HepG2 (cell line): ENCODE measurements around the gene SNRPB2. TPM values are rescaled to one million over a fixed set of nuclear protein-coding genes. Genes with fewer than 3 reads are reported as not detected.

ENCODE experiments used
- ATAC-seq: fragments of 200-7000 bp; cut with Tn5 transposase; 3 replicates; pipeline ENCODE4 v1.9.1; 2020; ENCODE audit warnings: mild to moderate bottlenecking, moderate library complexity
- BruUV-seq: library from RNA; stranded (reverse); fragments of 400-500 nt; replicated peaks from 2 replicates; lab custom pipeline; 2021; lab: Mats Ljungman, UMichigan
- CTCF ChIA-PET: fragments of 300-600 bp; formaldehyde crosslinking; extraction: SDS; loops from one replicate; lab custom pipeline; 2021; ENCODE audit warnings: low total read pairs, inconsistent platforms, low intra/inter-chr PET ratio; lab: Yijun Ruan, JAX
- POLR2A ChIA-PET: fragments of 350-600 bp; sonication (Branson Sonifier 250); formaldehyde crosslinking; loops from one replicate; lab custom pipeline; 2020; ENCODE audit warnings: antibody characterized with exemption, inconsistent platforms; lab: Yijun Ruan, JAX
- DNase-seq: peaks from one replicate; pipeline ENCODE4 v3.0.0-alpha.2; 2015; ENCODE audit warnings: low spot score
- FAIRE-seq: peaks from 3 replicates; lab custom pipeline; 2011; peaks lifted over from hg19 to GRCh38; lab: Jason Lieb, UNC
- H2AFZ ChIP-seq: one replicate; pipeline ENCODE4 v1.6.1; 2011; ENCODE audit warnings: low read length, inconsistent platforms
- H3K27ac ChIP-seq: fragments of 300-600 bp; 3 replicates; pipeline ENCODE4 v1.8.0; 2011; ENCODE audit warnings: mixed run types, mild to moderate bottlenecking, mixed read lengths, low read length, inconsistent platforms; ENCODE audit not compliant: insufficient read depth; ENCODE audit errors: extremely low read length
- H3K27me3 ChIP-seq, 2 experiments: fragments of 200-600 bp in 1 of 2; 2 replicates in 1 of 2; 3 replicates in 1 of 2; pipeline versions ENCODE4 v1.6.0 to v1.8.0; 2011; ENCODE audit warnings: low read length in 2 of 2, mild to moderate bottlenecking in 2 of 2, moderate library complexity in 2 of 2, inconsistent platforms in 1 of 2; ENCODE audit not compliant: insufficient read depth in 2 of 2, control insufficient read depth in 1 of 2
- H3K36me3 ChIP-seq, 2 experiments: fragments of 200-600 bp in 1 of 2; replicated peaks in 1 of 2; 2 replicates in 1 of 2; 3 replicates in 1 of 2; pipeline versions ENCODE4 v1.5.1 to v1.8.0; 2011; ENCODE audit warnings: low read length in 2 of 2, inconsistent platforms in 1 of 2; ENCODE audit not compliant: insufficient read depth in 2 of 2, control insufficient read depth in 1 of 2
- H3K4me1 ChIP-seq: 2 replicates; pipeline ENCODE4 v1.5.1; 2012; ENCODE audit warnings: low read length, inconsistent platforms; ENCODE audit not compliant: insufficient read depth
- H3K4me2 ChIP-seq: 2 replicates; pipeline ENCODE4 v1.6.0; 2011; ENCODE audit warnings: low read depth, low read length, inconsistent platforms
- H3K4me3 ChIP-seq, 3 experiments: fragments of 200-600 bp in 1 of 3; sonication (generic), shearing (Covaris generic) in 1 of 3; replicated peaks in 1 of 3; 2 replicates each; pipeline ENCODE4 v1.5.1; 2011 to 2016; ENCODE audit warnings: low read length in 3 of 3, inconsistent platforms in 2 of 3, low read depth in 2 of 3, mild to moderate bottlenecking in 2 of 3, control low read depth in 1 of 3, mixed read lengths in 1 of 3; ENCODE audit not compliant: insufficient read depth in 1 of 3
- H3K79me2 ChIP-seq: one replicate; pipeline ENCODE4 v1.6.1; 2011; ENCODE audit warnings: low read length, inconsistent platforms; ENCODE audit not compliant: insufficient read depth
- H3K9ac ChIP-seq: 2 replicates; pipeline ENCODE4 v1.6.0; 2011; ENCODE audit warnings: mild to moderate bottlenecking, low read depth, low read length, inconsistent platforms; ENCODE audit not compliant: insufficient read depth
- H3K9me3 ChIP-seq: 2 replicates; pipeline ENCODE4 v1.5.1; 2012; ENCODE audit warnings: mild to moderate bottlenecking, low read length
- H4K20me1 ChIP-seq: 2 replicates; pipeline ENCODE4 v1.6.0; 2011; ENCODE audit warnings: inconsistent platforms, mild to moderate bottlenecking, low read length, moderate library complexity; ENCODE audit not compliant: insufficient read depth
- CCDC6 ChIP-seq: sonication (generic); formaldehyde crosslinking; IDR thresholded peaks from 2 replicates; pipeline ENCODE4 v1.8.1; 2022; ENCODE audit warnings: mild to moderate bottlenecking, missing genetic modification reagents, moderate library complexity
- CEBPB ChIP-seq: IDR thresholded peaks from 2 replicates; pipeline ENCODE4 v1.6.1; 2011; ENCODE audit warnings: low read depth, low read length, improper control_type of control experiment, borderline replicate concordance
- GTF3A ChIP-seq: sonication (generic); formaldehyde crosslinking; conservative IDR thresholded peaks from 2 replicates; pipeline ENCODE4 v1.4.0; 2020; ENCODE audit warnings: mild to moderate bottlenecking, missing genetic modification reagents
- HNF1B ChIP-seq: sonication (generic); formaldehyde crosslinking; IDR thresholded peaks from 2 replicates; pipeline ENCODE4 v1.5.1; 2020; ENCODE audit warnings: mild to moderate bottlenecking, moderate library complexity, missing genetic modification reagents
- HNRNPK ChIP-seq: fragments of 200-400 bp; formaldehyde crosslinking; IDR thresholded peaks from 2 replicates; pipeline ENCODE4 v1.6.1; 2018; ENCODE audit warnings: low read length, low read depth, moderate library complexity, mild to moderate bottlenecking; ENCODE audit not compliant: poor library complexity, severe bottlenecking
- HNRNPL ChIP-seq: fragments of 200-400 bp; formaldehyde crosslinking; IDR thresholded peaks from 2 replicates; pipeline ENCODE4 v1.6.1; 2017; ENCODE audit warnings: mild to moderate bottlenecking, low read depth, low read length
- JUNB ChIP-seq: sonication (generic); formaldehyde crosslinking; IDR thresholded peaks from 2 replicates; pipeline ENCODE4 v1.8.0; 2022; ENCODE audit warnings: missing genetic modification reagents, mild to moderate bottlenecking, borderline replicate concordance
- KDM4B ChIP-seq: sonication (generic); formaldehyde crosslinking; IDR thresholded peaks from 2 replicates; pipeline ENCODE4 v1.4.0; 2020; ENCODE audit warnings: missing genetic modification reagents
- MZF1 ChIP-seq: sonication (generic); formaldehyde crosslinking; IDR thresholded peaks from 2 replicates; pipeline ENCODE4 v1.8.1; 2023; ENCODE audit warnings: mild to moderate bottlenecking, missing genetic modification reagents, borderline replicate concordance
- PHF8 ChIP-seq: sonication (generic); formaldehyde crosslinking; IDR thresholded peaks from 2 replicates; pipeline ENCODE4 v1.5.0; 2020; ENCODE audit warnings: missing genetic modification reagents
- RFXAP ChIP-seq: sonication (generic); formaldehyde crosslinking; IDR thresholded peaks from 2 replicates; pipeline ENCODE4 v1.4.0; 2020; ENCODE audit warnings: missing genetic modification reagents, borderline replicate concordance
- SIN3B ChIP-seq: fragments of 150-350 bp; IDR thresholded peaks from 2 replicates; pipeline ENCODE4 v1.6.1; 2014; ENCODE audit warnings: low read length
- SNAPC2 ChIP-seq: sonication (generic); formaldehyde crosslinking; IDR thresholded peaks from 2 replicates; pipeline ENCODE4 v1.8.1; 2022; ENCODE audit warnings: mild to moderate bottlenecking, missing genetic modification reagents
- ZMAT3 ChIP-seq: sonication (generic); formaldehyde crosslinking; conservative IDR thresholded peaks from 2 replicates; pipeline ENCODE4 v1.7.0; 2021; ENCODE audit warnings: missing genetic modification reagents
- ZNF136 ChIP-seq: sonication (generic); formaldehyde crosslinking; IDR thresholded peaks from 2 replicates; pipeline ENCODE4 v1.8.1; 2022; ENCODE audit warnings: low read depth, mild to moderate bottlenecking, moderate library complexity, missing genetic modification reagents
- ZNF230 ChIP-seq: sonication (generic); formaldehyde crosslinking; IDR thresholded peaks from 2 replicates; pipeline ENCODE4 v1.4.0; 2020; ENCODE audit warnings: mild to moderate bottlenecking, missing genetic modification reagents
- ZNF441 ChIP-seq: sonication (generic); formaldehyde crosslinking; IDR thresholded peaks from 2 replicates; pipeline ENCODE4 v1.7.0; 2021; ENCODE audit warnings: missing genetic modification reagents, borderline replicate concordance
- ZNF451 ChIP-seq: sonication (generic); formaldehyde crosslinking; IDR thresholded peaks from 2 replicates; pipeline ENCODE4 v1.5.0; 2020; ENCODE audit warnings: mild to moderate bottlenecking, missing genetic modification reagents
- ZNF839 ChIP-seq: sonication (generic); formaldehyde crosslinking; IDR thresholded peaks from 2 replicates; pipeline ENCODE4 v1.4.0; 2020; ENCODE audit warnings: missing genetic modification reagents, mild to moderate bottlenecking, borderline replicate concordance
- WGBS: methylation state at CpG from one replicate; pipeline ENCODE4 v1.1.6; 2017; ENCODE audit warnings: low lambda C conversion rate; 5-methylcytosine and 5-hydroxymethylcytosine counted together
- in situ Hi-C: cut with HindIII; loops from 2 replicates; pipeline ENCODE4 v1.10.0; 2017; ENCODE audit warnings: low pct_unique_long_range_greater_than_20kb; ENCODE audit not compliant: extremely low pct_ligation_motif_present
- intact Hi-C: fragments of 100-400 bp; cut with micrococcal nuclease; formaldehyde crosslinking; loops from one replicate; pipeline ENCODE4 v1.10.0; 2022; ENCODE audit not compliant: unreplicated experiment
- polyA plus RNA-seq, 8 experiments: library from polyadenylated mRNA; depleted of rRNA in 3 of 8; stranded (reverse) in 7 of 8; unstranded in 1 of 8; fragments of >200 nt; fragmentation: Illumina TruSeq in 4 of 8; extraction: Trizol in 4 of 8; gene quantifications; 2 replicates each; pipeline versions ENCODE4 v1.2.1 to v1.2.3, GENCODE V29; 2011 to 2016; ENCODE audit warnings: low read depth in 4 of 8, missing spikeins in 1 of 8, mixed read lengths in 1 of 8; ENCODE audit not compliant: insufficient read depth in 1 of 8
- total RNA-seq, 5 experiments: library from RNA; depleted of rRNA; stranded (reverse); fragments of >200 nt; fragmentation: Illumina TruSeq; extraction: Trizol; gene quantifications; 2 replicates each; pipeline ENCODE4 v1.2.3, GENCODE V29; 2016; ENCODE audit warnings: low read depth in 1 of 5
- TF ChIP-seq, protein P1 (sequence below): sonication (generic); formaldehyde crosslinking; IDR thresholded peaks from 2 replicates; pipeline ENCODE4 v1.4.0; 2020; ENCODE audit warnings: missing genetic modification reagents

The SNRPB2 gene
- total and polyA plus RNA-seq, 2 of the 13 experiments (the other 11 are each of a cell fraction or from before 2014, with no cell fraction given): 107 to 204 TPM

GRCh38 chr20:16761305-16761829 lies 31.5 kb downstream of the SNRPB2 start:
- Histone ChIP-seq H3K79me2 (no peaks in the 10 kb centered on the region), H3K9ac (no peak overlapping the region), H4K20me1 (no peaks in the 10 kb centered on the region), H3K27ac (no peak overlapping the region), H3K9me3 (no peaks in the 10 kb centered on the region), H3K36me3 (no peaks in the 10 kb centered on the region), H3K4me1 (peaks cover 10% of the 10 kb centered on the region; the same call in 1 of the 2 replicates), H3K27me3 (no peaks in the 10 kb centered on the region; a peak in 1 of 5 replicates), H3K4me3 (no peak overlapping the region), H3K4me2 (peak overlapping the region; percentile 19; the same call in 1 of the 2 replicates), H2AFZ (peak overlapping the region; percentile 60)
- peak; percentile 94 for FAIRE-seq
- peak; percentile 77 for DNase-seq
- ChIA-PET CTCF (interaction anchor here (0.7 to 2.2 kb wide), 5 partner anchors 58 to 1053 kb away, joined by 3 to 28 read pairs (median 5); no protein-coding TSS in a partner anchor), POLR2A (no interaction called here)
- intact Hi-C loops (loop anchor here (1.0 kb wide), 5 partner anchors 60 to 1052 kb away; no protein-coding TSS in a partner anchor), in situ Hi-C loops (loop anchor here (5.0 to 10.0 kb wide), 3 partner anchors 64 to 1057 kb away; no protein-coding TSS in a partner anchor)
- no TSS peak for BruUV-seq
- peak; percentile 96 for ATAC-seq
- WGBS: 1% methylated on average over 3 of the region's 3 CpGs
- no peak for TF ChIP-seq ZNF839 (CRISPR knock-in tag)
- TF ChIP-seq CCDC6 (CRISPR knock-in tag): no peak
- no peak for TF ChIP-seq MZF1 (CRISPR knock-in tag)
- TF ChIP-seq HNF1B: no peak
- no peak for TF ChIP-seq ZNF441 (CRISPR knock-in tag)
- no peak for TF ChIP-seq CEBPB
- TF ChIP-seq ZMAT3 (CRISPR knock-in tag): no peak
- TF ChIP-seq HNRNPL: no peak
- 0 out of 2 replicates have a peak, but pooled peaks have one; percentile 56 for TF ChIP-seq KDM4B (CRISPR knock-in tag)
- no peak for TF ChIP-seq JUNB (CRISPR knock-in tag)
- TF ChIP-seq ZNF451 (CRISPR knock-in tag): no peak
- TF ChIP-seq ZNF230 (CRISPR knock-in tag): no peak
- no peak for TF ChIP-seq SNAPC2 (CRISPR knock-in tag)
- TF ChIP-seq, protein P1, sequence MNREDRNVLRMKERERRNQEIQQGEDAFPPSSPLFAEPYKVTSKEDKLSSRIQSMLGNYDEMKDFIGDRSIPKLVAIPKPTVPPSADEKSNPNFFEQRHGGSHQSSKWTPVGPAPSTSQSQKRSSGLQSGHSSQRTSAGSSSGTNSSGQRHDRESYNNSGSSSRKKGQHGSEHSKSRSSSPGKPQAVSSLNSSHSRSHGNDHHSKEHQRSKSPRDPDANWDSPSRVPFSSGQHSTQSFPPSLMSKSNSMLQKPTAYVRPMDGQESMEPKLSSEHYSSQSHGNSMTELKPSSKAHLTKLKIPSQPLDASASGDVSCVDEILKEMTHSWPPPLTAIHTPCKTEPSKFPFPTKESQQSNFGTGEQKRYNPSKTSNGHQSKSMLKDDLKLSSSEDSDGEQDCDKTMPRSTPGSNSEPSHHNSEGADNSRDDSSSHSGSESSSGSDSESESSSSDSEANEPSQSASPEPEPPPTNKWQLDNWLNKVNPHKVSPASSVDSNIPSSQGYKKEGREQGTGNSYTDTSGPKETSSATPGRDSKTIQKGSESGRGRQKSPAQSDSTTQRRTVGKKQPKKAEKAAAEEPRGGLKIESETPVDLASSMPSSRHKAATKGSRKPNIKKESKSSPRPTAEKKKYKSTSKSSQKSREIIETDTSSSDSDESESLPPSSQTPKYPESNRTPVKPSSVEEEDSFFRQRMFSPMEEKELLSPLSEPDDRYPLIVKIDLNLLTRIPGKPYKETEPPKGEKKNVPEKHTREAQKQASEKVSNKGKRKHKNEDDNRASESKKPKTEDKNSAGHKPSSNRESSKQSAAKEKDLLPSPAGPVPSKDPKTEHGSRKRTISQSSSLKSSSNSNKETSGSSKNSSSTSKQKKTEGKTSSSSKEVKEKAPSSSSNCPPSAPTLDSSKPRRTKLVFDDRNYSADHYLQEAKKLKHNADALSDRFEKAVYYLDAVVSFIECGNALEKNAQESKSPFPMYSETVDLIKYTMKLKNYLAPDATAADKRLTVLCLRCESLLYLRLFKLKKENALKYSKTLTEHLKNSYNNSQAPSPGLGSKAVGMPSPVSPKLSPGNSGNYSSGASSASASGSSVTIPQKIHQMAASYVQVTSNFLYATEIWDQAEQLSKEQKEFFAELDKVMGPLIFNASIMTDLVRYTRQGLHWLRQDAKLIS (CRISPR knock-in tag): no peak
- TF ChIP-seq ZNF136 (CRISPR knock-in tag): no peak
- TF ChIP-seq RFXAP (CRISPR knock-in tag): no peak
- no peak for TF ChIP-seq SIN3B
- no peak for TF ChIP-seq GTF3A (CRISPR knock-in tag)
- TF ChIP-seq PHF8: no peak
- no peak for TF ChIP-seq HNRNPK
